Thyroid gland (tissue), 4 donors: ENCODE results near the gene URM1.
"Not testable (repeated sequence)": the region's sequence is repeated elsewhere in the genome, so short reads cannot be mapped to it uniquely, and the experiment has no call there.

ENCODE experiments used
- CTCF ChIP-seq, 6 experiments: fragments of 200-600 bp in 3 of 6; fragments of 450-650 bp in 3 of 6; sonication (generic) in 3 of 6; IDR thresholded peaks; one replicate each; pipeline ENCODE4 v1.5.1; 2016 to 2019; ENCODE audit warnings: antibody characterized with exemption in 6 of 6, mild to moderate bottlenecking in 2 of 6, inconsistent platforms in 1 of 6, moderate library complexity in 1 of 6
- POLR2A ChIP-seq, 2 donors: fragments of 450-650 bp; IDR thresholded peaks; one replicate each; pipeline ENCODE4 v1.6.1; 2017; ENCODE audit warnings: antibody characterized with exemption in 2 of 2, mild to moderate bottlenecking in 2 of 2, moderate library complexity in 1 of 2

DNA sequence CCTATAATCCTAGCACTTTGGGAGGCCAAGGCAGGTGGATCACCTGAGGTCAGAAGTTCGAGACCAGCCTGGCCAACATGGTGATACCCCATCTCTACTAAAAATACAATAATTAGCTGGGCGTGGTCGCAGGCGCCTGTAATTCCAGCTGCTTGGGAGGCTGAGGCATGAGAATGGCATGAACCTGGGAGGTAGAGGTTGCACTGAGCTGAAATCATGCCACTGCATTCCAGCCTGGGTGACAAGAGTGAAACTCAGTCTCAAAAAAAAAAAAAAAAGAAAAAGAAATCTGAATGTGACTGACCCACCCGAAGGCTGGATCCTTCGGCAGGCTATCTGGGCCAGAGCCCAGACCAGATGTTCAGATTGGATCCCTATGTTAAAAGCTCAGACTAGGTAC is 52.2 kb downstream of the URM1 start:
- not testable (repeated sequence) for TF ChIP-seq CTCF, POLR2A (IDR thresholded peaks at IDR 0.05)
